Stimulated activated CD8-positive, alpha-beta memory T cell treated with anti-CD3 and anti-CD28 coated beads, Interleukin-4, amount 100 ng/mL, for 24 hours (primary cell): Measurements from ENCODE around the gene MAML1.
"Not testable (repeated sequence)": the region's sequence is repeated elsewhere in the genome, so short reads cannot be mapped to it uniquely, and the experiment has no call there.

Source experiments
- DNase-seq: peaks from one replicate; pipeline ENCODE4 v3.0.0-alpha.2; 2020; ENCODE audit warnings: low read depth

MAML1 gene

GRCh38 chr5:179732412-179732917 lies at the start of gene MAML1:
MAML1 (plus strand) TSS chr5:179732822; CDS start chr5:179733113, 291 bp downstream.
- peak; percentile 99 for DNase-seq

GRCh38 chr5:179689212-179689611 lies 43.4 kb upstream of the MAML1 start:
- DNase-seq = not testable (repeated sequence)

GRCh38 chr5:179694561-179694960 lies 38.1 kb upstream of the MAML1 start:
- DNase-seq = no peak

- DNase-seq = no peak
Observed at GRCh38 chr5:179696603-179697002, 36.0 kb upstream of the MAML1 start.

GRCh38 chr5:179697108-179697507 lies 35.5 kb upstream of the MAML1 start:
- no peak for DNase-seq

- not testable (repeated sequence) for DNase-seq
Observed at GRCh38 chr5:179697543-179697942, 35.1 kb upstream of the MAML1 start.

GRCh38 chr5:179697993-179698934 lies 34.4 kb upstream of the MAML1 start:
- DNase-seq = peak; percentile 98

GRCh38 chr5:179698935-179699615 lies 33.5 kb upstream of the MAML1 start, which contains the start of gene CANX:
CANX (plus strand) TSS chr5:179698967; CDS start chr5:179705682, 6,715 bp downstream.
- no peak for DNase-seq

- no peak for DNase-seq
Observed at GRCh38 chr5:179699616-179700237, 32.9 kb upstream of the MAML1 start.

- DNase-seq = no peak
Observed at GRCh38 chr5:179700401-179700918, 32.2 kb upstream of the MAML1 start.

GRCh38 chr5:179716286-179716685 lies 16.3 kb upstream of the MAML1 start:
- DNase-seq = no peak

- no peak for DNase-seq
Observed at GRCh38 chr5:179720222-179720621, 12.4 kb upstream of the MAML1 start.

- no peak for DNase-seq
Observed at GRCh38 chr5:179724163-179724562, 8.5 kb upstream of the MAML1 start.

- no peak for DNase-seq
Observed at GRCh38 chr5:179727106-179727505, 5.5 kb upstream of the MAML1 start.

GRCh38 chr5:179729303-179729702 lies 3.3 kb upstream of the MAML1 start:
- DNase-seq = no peak

GRCh38 chr5:179729727-179730126 lies 2.9 kb upstream of the MAML1 start:
- no peak for DNase-seq

- DNase-seq = no peak
Observed at GRCh38 chr5:179730356-179730755, 2.3 kb upstream of the MAML1 start.

- DNase-seq = no peak
Observed at GRCh38 chr5:179730852-179731251, 1.8 kb upstream of the MAML1 start.

- DNase-seq = peak; percentile 9
Observed at GRCh38 chr5:179731791-179732411, 721 bp upstream of the MAML1 start.

- DNase-seq = peak; percentile 3
Observed at GRCh38 chr5:179732918-179733771, 523 bp downstream of the MAML1 start.

GRCh38 chr5:179733772-179734126 lies 1.1 kb downstream of the MAML1 start:
- no peak for DNase-seq
